HepG2 (cell line): ENCODE measurements around the gene WNT1. TPM values are rescaled to one million over a fixed set of nuclear protein-coding genes. Genes with fewer than 3 reads are reported as not detected.

ENCODE experiments used
- CEBPZ ChIP-seq: IDR thresholded peaks from 2 replicates; pipeline ENCODE4 v1.6.1; 2012; ENCODE audit warnings: low read length, improper control_type of control experiment
- ELF1 ChIP-seq: sonication (generic); formaldehyde crosslinking; IDR thresholded peaks from 2 replicates; pipeline ENCODE4 v1.4.0; 2020; ENCODE audit warnings: missing genetic modification reagents
- GPBP1L1 ChIP-seq: sonication (generic); formaldehyde crosslinking; IDR thresholded peaks from 2 replicates; pipeline ENCODE4 v1.5.0; 2020; ENCODE audit warnings: mild to moderate bottlenecking, missing genetic modification reagents
- NFIC ChIP-seq: IDR thresholded peaks from 2 replicates; pipeline ENCODE4 v1.6.1; 2012; ENCODE audit warnings: mild to moderate bottlenecking, low read length, inconsistent platforms
- NR1H2 ChIP-seq: sonication (generic); formaldehyde crosslinking; IDR thresholded peaks from 2 replicates; pipeline ENCODE4 v1.8.1; 2022; ENCODE audit warnings: low read depth, missing genetic modification reagents, borderline replicate concordance
- PLRG1 ChIP-seq: fragments of 450-650 bp; conservative IDR thresholded peaks from 2 replicates; pipeline ENCODE4 v1.6.1; 2016
- RORA ChIP-seq: sonication (generic); formaldehyde crosslinking; IDR thresholded peaks from 2 replicates; pipeline ENCODE4 v1.5.0; 2020; ENCODE audit warnings: mild to moderate bottlenecking, missing genetic modification reagents, moderate library complexity
- TOE1 ChIP-seq: sonication (generic); formaldehyde crosslinking; IDR thresholded peaks from 2 replicates; pipeline ENCODE4 v1.4.0; 2020; ENCODE audit warnings: mild to moderate bottlenecking, missing genetic modification reagents
- ZBTB20 ChIP-seq: sonication (generic); formaldehyde crosslinking; IDR thresholded peaks from 2 replicates; pipeline ENCODE4 v1.8.1; 2023; ENCODE audit warnings: missing genetic modification reagents, low read depth, mild to moderate bottlenecking, borderline replicate concordance
- ZBTB42 ChIP-seq: sonication (generic); formaldehyde crosslinking; IDR thresholded peaks from 2 replicates; pipeline ENCODE4 v1.5.0; 2020; ENCODE audit warnings: mild to moderate bottlenecking, missing genetic modification reagents
- ZGPAT ChIP-seq: IDR thresholded peaks from 2 replicates; pipeline ENCODE4 v1.6.1; 2016; ENCODE audit warnings: mild to moderate bottlenecking
- ZNF441 ChIP-seq: sonication (generic); formaldehyde crosslinking; IDR thresholded peaks from 2 replicates; pipeline ENCODE4 v1.7.0; 2021; ENCODE audit warnings: missing genetic modification reagents, borderline replicate concordance
- ZNF512 ChIP-seq: sonication (generic); formaldehyde crosslinking; IDR thresholded peaks from 2 replicates; pipeline ENCODE4 v1.4.0; 2020; ENCODE audit warnings: mild to moderate bottlenecking, missing genetic modification reagents
- ZNF784 ChIP-seq: sonication (generic); formaldehyde crosslinking; IDR thresholded peaks from 2 replicates; pipeline ENCODE4 v1.5.1; 2020; ENCODE audit warnings: missing genetic modification reagents, mild to moderate bottlenecking, borderline replicate concordance
- ZSCAN31 ChIP-seq: sonication (generic); formaldehyde crosslinking; IDR thresholded peaks from 2 replicates; pipeline ENCODE4 v1.5.0; 2020; ENCODE audit warnings: low read depth, mild to moderate bottlenecking, missing genetic modification reagents
- polyA plus RNA-seq, 8 experiments: library from polyadenylated mRNA; depleted of rRNA in 3 of 8; stranded (reverse) in 7 of 8; unstranded in 1 of 8; fragments of >200 nt; fragmentation: Illumina TruSeq in 4 of 8; extraction: Trizol in 4 of 8; gene quantifications; 2 replicates each; pipeline versions ENCODE4 v1.2.1 to v1.2.3, GENCODE V29; 2011 to 2016; ENCODE audit warnings: low read depth in 4 of 8, missing spikeins in 1 of 8, mixed read lengths in 1 of 8; ENCODE audit not compliant: insufficient read depth in 1 of 8
- total RNA-seq, 5 experiments: library from RNA; depleted of rRNA; stranded (reverse); fragments of >200 nt; fragmentation: Illumina TruSeq; extraction: Trizol; gene quantifications; 2 replicates each; pipeline ENCODE4 v1.2.3, GENCODE V29; 2016; ENCODE audit warnings: low read depth in 1 of 5

The WNT1 gene
- total and polyA plus RNA-seq, 2 of the 13 experiments (the other 11 are each of a cell fraction or from before 2014, with no cell fraction given) = not detected

- no peak for TF ChIP-seq CEBPZ
- no peak for TF ChIP-seq ELF1 (CRISPR knock-in tag)
- 0 out of 2 replicates have a peak, but pooled peaks have one; percentile 65 for TF ChIP-seq ZGPAT (CRISPR knock-in tag)
- TF ChIP-seq TOE1 (CRISPR knock-in tag) = no peak
- no peak for TF ChIP-seq GPBP1L1
- TF ChIP-seq ZNF441 (CRISPR knock-in tag) = 0 out of 2 replicates have a peak, but pooled peaks have one; percentile 37
- peak; percentile 62; the same call in 1 of the 2 replicates for TF ChIP-seq ZBTB20 (CRISPR knock-in tag)
- TF ChIP-seq ZNF784 = no peak
- no peak for TF ChIP-seq ZNF512 (CRISPR knock-in tag)
- TF ChIP-seq RORA (CRISPR knock-in tag) = no peak
- TF ChIP-seq PLRG1 = no peak
- no peak for TF ChIP-seq NR1H2
- TF ChIP-seq NFIC = no peak
- TF ChIP-seq ZBTB42 = peak; percentile 65; the same call in 1 of the 2 replicates
- TF ChIP-seq ZSCAN31 = no peak
Measured at GRCh38 chr12:48998497-48999353, 20.6 kb downstream of the WNT1 start (continued).
